RPMI8226 (cell line): ENCODE measurements around the gene DNAJC18.

Source experiments
- DNase-seq: peaks from one replicate; pipeline ENCODE4 v3.0.0-alpha.2; 2015

The DNAJC18 gene

DNA sequence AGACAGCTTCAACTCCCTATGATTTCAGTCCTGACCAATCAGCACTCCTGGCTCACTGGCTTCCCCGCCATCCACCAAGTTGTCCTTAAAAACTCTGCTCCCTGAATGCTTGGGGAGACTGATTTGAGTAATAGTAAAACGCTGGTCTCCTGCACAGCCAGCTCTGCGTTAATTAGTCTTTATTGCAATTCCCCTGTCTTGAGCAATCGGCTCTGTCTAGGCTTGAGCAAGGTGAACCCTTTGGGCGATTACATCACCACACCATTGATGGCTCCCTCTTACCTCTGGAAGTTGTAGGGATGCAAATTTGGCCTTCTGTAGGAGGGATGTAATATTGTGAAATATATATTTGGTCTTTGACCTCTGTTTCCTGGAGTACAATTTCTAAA, 53.3 kb downstream of the DNAJC18 start:
- DNase-seq: peak; percentile 28

DNA sequence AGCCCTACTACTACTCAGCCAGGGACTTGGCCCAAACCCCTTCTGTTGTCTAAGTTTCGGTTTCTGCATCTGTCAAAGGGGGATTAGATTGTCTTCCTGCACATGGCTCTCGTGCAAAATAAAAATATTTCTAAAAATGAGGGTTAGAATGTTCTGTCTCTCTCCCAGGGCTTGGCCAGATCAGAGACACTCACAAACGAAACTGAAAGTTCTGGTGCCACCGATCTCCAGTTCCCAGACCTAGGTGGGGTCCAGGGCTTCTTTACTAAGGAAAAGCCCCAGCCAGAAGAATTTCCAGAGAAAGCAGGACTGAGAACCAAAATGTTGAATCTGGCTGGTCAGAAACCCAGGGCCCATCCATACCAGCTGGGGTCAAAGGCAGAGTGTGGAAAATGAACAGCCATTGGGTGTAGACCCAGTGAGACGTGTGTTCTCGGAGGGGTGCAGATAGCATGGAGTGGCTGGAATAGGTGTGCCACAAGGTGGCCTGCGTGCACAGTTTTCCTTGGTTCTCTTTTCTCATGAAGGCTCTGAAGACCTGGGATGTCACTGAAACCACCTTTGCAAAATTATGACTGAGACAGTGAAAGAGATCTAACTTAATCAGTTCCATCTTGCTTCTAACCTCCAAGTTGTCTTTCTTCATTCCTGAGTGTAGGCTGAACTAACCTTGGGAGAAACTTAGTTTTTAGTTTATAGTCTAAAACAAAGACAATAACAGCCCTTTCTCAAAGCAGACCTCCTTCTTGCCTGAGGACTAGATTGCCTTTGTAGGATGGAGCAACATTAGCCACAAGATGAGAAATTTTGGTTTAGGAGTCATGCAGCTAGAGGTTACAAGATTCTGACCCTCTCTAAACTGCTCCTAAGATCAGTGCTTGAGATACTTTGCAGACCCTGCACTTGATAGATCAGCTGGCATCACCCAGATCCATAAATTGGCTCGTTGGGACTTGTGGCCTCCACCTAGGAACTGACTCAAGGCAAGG, 54.0 kb downstream of the DNAJC18 start:
- DNase-seq: peak; percentile 76

DNA sequence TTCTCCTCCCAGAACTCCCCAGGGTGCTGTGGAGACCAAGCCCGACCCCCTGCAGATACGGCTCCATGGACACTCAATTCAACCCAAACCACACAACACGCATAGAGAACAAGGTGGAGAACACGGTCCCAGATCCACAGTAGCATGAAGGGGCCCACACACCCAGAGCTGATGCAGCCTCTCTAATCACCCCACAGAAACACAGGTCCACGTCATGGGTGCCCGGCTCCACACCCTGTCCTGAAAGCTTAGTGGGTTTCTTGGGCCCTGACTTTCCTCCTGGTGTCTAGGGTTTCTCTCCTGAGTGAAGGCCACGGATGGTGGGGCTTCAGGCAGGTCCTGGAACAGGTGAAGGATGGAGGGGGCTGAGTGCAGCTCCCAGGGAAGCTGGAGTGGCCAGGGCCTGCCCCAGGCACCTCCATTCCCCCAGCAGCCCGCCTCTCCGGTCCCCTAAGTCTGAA, 54.7 kb downstream of the DNAJC18 start:
- peak; percentile 43 for DNase-seq

DNA sequence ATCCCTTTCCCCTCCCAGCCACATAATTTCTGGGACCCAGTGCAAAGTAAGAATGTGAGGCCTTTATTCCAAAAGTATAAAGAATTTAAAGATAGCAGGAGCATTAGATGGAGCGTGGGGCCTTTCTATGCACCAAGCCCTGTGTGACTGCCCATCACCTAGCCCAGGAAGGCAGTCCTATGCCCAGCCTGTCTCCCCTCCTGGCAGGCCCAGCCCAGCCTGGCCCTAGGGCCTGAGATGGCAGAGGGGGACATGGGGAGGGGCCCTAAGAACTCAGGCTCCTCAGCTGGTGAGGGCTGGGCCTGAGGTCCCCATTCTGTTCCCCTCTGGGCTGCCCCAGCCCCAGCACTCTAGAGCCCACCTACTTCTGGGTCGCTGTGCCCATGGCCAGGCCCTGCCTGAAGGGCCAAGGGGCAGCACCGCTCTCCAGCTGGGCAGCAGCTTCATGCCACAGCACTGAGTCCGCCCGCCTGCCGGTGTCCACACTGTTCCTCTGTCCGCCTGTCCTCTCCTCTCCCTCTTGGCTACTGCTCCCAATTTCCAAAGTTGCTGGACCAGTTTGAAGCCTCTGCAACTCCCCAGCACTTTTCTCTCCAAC, 55.2 kb downstream of the DNAJC18 start:
- DNase-seq: peak; percentile 37

DNA sequence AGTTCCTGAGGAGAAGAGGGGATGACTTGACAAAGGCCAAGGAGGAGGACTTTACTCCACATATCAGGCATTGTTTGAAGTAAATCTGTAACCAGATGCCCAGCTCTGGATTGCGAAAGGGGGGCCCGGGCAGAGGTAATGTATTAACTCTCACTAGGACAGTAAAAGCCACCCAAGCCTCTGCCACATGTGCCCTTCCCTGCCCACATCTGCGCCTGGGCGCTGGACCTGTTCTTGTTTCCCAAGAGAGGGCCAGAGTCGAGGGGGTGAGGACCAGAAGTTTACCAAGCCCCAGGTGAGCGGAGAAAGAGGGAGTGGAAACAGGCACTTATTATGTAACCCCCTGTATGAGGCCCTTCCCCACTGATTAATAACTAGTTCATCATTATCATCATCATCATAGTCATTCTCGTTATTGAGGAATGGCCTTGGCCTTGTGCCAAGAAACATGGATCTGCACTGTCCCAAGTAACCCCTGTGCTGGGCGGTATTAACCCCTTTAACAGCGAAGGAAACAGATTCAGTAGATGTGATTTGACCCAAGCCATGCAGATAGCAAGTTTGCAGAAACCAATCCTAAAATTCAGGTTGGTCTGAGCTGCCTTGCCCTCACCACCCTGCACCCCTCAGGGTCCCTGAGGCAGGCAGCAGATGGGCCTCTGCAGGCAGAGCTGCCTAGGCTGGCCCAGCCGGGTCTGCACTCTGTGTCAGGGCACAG, 55.9 kb downstream of the DNAJC18 start, which contains the start of gene SLC23A1:
SLC23A1 (minus strand) TSS at position 23 of the 718 bp plus-strand sequence. CDS start 44 bp downstream, outside the sequence.
- DNase-seq: peak; percentile 50

DNA sequence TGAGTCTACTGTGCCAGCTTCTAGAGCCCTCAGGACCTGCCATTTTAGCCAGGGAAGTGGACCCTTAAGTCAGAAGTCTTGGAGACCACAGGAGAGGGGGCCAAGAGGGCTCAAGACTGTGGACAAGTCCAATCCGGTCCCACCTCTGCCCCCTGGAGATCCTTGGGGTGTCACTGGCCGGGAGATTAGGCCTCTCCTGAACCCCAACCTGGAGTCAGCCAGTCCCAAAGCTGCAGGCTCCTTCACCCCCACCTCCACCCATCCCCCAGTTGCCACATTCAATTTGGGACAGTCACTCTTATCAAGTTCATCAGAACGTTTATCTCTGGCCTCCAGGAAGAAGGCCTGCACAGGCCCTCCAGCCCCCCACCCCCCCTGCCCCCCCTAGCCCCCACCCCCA, 56.5 kb downstream of the DNAJC18 start:
- DNase-seq: peak; percentile 24

DNA sequence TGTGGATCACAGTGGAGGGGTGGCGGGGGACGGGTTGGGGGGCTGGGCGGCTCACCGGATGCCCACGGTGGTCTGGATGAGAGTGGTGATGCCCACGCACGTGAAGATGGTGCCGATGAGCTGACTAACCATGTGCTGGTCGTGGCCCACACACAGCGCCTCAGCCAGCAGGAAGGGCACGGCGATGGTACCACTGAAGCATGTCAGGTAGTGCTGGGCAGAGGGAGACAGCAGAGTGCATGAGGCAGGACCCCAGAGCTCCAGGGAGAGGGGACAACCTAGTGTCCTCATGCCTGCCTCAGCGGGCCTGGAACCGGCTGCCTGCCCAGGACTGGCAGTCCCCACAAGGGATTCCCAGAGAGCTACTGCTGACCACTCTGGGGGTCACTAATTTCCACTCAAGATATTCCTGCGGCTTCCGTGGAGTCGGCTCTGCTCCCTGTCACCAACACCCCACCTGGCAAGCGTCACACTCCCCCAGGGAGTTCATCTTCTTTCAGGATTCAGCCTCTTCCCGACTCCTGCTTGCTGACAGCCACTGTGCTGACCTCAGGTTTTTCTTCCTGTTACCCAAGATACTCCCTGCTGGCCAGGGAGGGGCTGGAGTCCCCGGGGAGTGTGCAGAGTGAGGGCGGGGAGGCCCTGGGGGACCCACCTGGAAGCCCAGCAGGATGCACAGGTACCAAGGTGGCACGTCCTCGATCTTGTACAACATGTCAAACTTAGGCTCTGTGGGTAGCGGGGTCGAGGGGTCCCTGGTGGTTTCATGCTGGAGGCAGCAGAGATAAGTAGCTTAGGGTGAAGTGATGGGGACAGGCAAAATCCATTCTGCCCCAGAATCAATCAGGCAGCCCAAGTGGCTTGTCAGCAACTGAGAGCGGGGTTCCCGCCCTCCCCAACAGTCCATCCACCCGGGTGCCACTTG, 57.2 kb downstream of the DNAJC18 start:
- peak; percentile 28 for DNase-seq

DNA sequence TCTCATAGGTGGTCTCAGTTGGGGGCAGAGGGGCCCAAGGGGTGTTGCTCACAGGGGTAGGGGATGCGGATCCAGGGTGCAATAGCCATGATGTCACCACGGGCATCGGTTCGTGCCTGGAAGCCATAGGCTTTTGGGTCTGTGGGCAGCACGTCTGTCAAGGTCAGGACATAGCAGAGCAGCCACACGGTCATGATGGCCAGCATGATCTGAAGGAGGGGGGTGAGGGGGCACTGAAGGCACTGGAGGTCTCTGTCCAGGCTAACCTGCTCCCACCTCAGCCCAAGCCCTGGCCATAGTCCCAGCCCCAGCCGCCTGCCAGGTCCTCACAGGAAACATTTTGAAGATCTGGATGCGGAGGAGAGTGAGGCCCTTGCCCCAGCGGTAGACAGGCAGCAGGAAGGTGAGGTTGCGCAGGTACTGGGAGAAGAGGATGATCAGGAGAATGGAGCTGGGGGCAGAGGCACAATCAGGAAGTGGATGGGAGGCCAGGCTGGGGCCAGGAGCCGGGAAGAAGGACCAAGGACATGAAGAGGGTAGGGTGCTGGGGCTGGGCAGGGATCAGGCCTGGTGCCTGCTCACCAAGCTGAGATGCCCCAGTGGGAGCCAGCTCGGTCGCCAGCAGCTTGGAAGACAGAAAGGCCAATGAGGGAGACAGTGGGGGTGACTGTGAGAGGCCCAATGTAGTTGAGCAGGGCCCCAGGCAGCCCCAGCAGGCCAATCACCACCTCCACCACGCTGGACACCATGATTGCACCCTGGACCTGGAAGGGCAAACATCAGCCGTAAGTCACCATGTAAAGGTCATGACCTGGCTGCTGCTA, 59.5 kb downstream of the DNAJC18 start:
- no peak for DNase-seq

DNA sequence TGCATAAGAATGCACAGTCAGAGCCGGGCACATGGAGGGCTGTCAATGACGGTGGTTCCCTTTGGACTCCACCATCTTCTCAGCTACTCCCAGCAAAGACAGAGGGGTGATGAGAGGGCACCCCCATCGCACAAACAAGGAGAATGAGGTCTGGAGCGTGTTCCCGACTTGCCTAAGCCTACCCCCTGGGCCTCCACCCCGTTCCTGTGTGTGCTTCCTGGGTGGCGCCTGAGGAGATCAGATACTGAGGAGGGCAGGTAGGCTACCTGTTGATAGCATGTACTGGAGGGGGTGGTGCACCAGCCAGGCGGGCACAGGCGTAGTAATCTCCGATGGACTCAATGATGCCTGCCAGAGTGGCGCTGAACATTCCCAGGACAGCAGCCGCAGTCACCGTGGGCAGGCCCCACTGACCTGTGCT, 60.4 kb downstream of the DNAJC18 start:
- DNase-seq: no peak

DNA sequence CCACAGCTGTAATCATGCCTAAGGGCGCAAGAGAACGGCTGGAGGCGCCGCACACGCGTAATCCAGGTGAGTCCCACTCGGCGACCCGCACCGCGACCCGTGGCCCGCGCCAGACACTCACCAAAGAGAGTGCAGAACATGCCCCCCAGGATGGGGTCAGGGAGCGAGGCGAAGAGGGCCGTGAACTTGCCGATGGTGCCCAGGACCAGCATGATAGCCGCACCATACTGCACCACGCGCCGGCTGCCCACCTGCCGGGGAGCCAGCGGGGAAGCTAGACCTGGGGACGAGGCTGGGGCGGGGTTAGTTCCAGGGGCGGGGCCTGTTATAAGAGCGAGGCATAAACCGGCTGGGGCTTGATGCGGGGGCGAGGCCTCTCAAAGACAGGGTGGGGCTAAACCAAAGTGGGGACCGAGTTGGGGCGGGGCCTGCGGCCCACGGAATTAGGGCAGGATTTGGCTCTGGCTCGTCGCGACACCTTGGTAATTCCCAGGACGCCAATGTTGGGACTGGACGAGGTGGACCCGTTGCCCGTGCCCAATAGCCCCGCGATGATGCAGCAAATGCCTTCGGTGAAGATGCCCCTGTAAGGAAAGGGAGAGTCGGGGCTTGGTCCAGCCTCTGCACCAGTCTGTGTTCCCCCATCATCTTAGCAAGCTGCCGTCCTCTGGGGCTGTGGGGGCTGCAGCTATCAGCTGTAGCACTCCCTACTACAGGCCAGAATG, 61.1 kb downstream of the DNAJC18 start:
- DNase-seq: no peak

DNA sequence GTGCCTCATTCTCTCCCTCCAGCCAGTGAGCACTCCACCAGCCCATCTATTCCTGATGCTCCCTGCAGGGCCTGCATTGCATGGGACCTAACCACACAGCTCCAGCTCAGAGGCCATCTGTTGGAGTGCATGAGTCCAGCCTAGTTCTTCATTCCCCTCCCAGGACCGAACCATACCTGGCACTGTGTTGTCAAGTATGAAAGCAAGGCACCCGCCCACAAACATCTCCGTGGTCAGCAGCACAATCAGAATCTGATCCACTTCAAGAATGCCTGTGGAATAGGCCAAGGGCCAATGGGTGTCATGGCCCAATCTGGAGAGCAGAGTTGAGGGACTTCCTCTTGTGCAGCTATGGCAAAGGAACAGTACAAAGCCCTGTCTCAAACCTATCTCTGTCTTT, 62.1 kb downstream of the DNAJC18 start:
- no peak for DNase-seq

DNA sequence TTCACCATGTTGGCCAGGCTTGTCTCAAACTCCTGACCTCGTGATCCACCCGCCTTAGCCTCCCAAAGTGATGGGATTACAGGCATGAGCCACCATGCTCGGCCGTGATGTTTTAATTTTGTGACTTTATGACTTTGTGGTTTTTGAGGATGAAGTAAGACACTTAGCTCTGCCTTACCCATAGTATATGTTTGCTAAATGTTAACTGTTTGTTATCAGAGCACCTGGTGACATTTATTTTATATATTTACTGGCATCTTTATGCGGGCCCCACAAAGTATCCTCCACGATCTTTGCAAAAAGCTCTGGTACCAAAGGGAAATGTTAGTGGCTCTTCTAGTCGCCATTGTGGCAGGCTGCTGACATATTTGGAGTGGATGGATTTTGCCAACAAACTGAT, 63.0 kb downstream of the DNAJC18 start:
- DNase-seq: no peak

DNA sequence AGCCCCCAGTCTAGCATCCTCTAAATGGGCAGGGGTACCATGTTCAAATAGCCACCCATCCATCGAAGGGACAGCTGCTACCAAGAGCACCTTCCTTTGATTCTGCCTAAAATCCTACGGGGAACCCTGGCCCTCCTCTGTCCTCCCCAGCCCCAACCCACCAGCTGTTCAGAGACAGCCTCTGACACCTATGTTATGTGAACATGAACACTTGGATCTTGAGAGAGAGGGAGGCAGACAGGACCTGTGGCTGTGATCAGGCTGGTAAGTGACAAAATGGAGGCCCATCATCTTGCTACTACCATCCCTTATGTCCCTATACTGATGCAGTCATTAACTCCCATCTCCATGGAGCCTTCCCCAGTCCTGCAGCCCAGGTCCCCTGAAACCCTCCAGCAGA, 64.4 kb downstream of the DNAJC18 start:
- DNase-seq: no peak

DNA sequence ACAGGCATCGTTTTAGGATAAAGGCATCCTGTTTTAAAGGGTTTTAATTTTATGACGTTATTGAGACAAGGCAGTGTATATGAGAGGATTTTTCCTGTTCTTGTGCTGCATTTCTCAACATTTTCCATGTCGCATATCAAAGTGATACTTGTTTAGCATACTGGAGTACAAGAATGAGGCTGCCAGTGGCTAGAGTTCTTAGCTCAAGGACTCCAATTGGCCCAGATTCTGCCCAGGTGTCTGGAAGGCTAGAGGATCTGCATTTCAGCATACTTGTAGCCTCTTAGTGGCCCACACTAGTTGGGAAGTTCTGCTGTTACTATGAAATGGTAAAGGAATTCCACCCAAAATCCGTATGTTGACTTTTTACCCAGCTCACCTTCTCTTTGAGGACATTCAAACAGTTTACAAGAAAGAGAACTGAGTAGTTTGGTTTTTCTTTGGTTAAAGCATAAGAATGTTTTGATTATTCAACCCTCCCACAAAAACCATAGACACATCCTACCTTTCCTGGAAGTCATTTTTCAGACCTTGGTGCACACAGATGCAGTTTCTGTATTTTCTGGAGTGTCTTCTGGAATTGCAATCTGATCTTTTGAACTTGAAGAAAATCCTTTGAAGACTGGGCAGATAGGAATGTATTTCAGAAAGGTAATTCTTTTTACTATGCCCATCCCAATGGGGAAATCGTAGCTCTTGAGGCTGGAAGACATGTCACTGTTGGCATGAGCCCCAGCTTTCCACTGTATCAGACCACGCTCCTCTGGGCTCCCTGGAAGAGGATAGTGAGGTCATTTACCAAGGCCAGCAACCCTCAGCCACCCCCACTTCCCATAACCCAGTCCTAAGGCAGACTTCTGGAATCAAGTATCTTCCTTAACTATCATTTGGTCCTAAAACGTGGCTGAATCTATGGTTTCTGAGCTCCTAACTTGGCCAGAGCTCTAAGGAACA, 67.6 kb downstream of the DNAJC18 start:
- DNase-seq: no peak

DNA sequence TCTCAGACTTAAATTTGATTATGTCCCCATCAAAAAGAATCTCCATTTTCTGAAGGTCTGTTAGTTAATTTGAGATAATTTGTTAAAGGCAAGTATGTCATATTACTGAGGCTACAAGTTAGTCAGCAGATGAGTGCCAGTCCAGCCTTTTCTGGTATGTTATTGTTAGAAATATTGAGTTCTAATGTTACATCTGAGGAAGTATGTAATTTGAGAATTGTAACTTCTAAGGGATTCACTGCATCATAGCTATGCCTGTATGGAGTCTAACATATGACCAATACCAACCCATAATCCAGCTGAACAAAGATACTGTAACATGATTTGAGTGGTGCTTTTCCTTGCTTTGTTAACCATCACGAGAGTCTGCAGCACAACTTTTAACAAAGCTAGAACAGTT, 70.1 kb downstream of the DNAJC18 start:
- DNase-seq: no peak

DNA sequence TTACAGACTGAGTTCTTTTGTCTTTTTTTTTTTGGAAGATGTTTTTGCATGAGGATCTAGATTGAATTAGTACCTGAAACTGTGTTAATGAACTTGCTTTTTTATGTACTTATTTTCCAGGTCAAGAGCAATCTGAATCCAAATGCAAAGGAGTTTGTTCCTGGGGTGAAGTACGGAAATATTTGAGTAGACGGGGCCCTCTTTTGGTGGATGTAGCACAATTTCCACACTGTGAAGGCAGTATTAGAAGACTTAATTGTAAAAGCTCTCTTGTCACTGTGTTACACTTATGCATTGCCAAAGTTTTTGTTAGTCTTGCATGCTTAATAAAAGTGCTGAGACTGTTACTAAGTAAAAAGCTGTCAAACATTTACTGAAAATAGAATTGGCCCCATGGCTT, 70.7 kb downstream of the DNAJC18 start:
- DNase-seq: no peak

DNA sequence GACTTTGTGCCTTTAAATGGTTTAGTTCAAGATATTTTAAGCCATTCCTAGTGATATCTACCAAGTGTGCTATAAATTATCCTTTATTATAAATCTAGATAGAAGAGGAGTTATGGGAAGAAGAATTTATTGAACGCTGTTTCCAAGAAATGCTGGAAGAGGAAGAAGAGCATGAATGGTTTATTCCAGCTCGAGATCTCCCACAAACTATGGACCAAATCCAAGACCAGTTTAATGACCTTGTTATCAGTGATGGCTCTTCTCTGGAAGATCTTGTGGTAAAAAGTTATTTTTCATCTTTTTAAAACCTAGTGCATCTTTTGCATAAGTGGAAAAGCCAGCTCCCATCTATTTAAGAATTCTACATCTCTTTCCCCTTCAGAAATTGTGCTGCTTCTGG, 74.9 kb downstream of the DNAJC18 start:
- no peak for DNase-seq

DNA sequence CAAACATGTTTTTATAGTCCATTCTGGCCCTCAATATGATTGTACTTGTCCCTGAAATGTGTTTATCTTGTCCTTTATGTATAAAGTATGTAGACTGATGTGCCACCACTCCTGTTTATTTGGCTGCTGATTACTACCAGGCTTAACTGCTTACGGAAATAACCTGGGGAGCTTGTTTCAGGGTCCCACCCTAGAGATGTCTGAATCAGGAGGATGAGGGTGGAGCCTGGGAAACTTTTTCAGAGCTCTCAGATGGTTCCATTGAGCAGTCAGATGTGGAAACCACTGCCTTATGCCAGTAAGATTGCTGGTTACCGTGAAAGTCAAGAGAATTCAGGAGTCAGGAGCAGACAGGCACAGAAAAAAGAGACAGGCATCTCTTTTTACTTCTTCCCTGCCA, 75.4 kb downstream of the DNAJC18 start:
- no peak for DNase-seq

DNA sequence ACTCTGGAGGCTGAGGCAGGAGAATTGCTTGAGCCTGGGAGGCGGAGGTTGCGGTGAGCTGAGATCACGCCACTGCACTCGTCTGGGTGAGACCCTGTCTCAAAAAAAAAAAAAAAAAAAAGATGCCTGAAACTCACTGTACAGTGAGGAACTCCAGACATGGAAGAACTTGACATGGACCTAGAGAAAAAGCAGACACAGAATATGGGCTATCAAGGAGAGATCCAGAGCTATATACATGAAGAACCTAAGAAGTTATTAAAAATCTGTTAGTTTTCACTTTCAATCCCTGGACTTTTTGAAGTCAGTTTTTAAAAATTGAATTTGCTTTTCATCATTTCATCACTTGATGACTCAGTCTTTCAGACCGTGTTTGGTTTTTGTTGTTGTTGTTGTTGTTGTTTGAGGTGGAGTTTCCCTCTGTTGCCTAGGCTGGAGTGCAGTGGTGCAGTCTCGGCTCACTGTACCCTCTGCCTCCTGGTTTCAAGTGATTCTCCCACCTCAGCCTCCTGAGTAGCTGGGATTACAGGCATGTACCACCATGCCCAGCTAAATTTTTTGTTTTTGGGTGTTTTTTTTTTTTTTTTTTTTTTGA, 77.4 kb downstream of the DNAJC18 start:
- no peak for DNase-seq
